Epithelial cell of prostate (primary cell): ENCODE data around the gene PDE6H.

Source experiments
- DNase-seq: peaks from one replicate; pipeline ENCODE4 v3.0.0-alpha.2; 2011; ENCODE audit warnings: low read depth, low spot score
- H3K27ac ChIP-seq: fragments of 450-650 bp; 2 replicates; pipeline ENCODE4 v1.5.1; 2017; ENCODE audit warnings: mild to moderate bottlenecking

Gene PDE6H

DNA sequence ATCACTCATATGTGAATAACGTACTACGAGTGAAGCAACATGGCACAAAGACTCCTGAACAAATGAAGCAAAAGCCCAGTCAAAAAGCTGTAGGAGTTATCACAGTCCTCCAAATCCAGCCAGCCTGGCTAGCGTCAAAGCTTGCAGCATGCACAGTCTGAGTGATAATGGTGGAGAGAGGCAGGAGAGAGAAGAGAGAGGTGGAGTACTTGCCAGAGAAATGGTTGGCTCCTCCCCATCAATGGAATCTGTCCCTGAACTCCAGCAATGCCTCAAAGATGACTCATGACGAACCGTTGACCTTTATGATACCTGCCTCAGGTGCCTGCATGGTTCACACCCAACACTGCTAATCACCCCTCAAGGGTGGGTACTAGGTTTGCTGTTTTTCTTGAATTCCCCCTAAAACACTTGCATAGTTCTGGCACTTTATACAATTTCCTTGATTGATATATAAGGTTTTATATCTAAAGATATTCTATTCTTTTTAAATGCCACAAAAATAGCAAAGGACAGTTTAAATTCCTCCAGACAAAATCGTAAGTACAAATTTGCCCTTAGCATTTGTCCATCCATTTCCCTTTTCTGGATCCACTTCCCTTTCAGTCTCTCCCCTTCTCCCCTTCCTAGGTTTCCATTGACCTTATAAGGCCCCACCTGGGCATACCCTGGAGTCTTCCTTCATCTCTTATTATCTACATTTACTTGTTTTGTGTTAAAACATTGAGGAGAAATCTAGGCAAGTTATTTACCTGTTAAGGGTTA is 21.7 kb upstream of the PDE6H start:
- peak overlapping the region; percentile 75 for H3K27ac ChIP-seq
- DNase-seq = peak; percentile 22

DNA sequence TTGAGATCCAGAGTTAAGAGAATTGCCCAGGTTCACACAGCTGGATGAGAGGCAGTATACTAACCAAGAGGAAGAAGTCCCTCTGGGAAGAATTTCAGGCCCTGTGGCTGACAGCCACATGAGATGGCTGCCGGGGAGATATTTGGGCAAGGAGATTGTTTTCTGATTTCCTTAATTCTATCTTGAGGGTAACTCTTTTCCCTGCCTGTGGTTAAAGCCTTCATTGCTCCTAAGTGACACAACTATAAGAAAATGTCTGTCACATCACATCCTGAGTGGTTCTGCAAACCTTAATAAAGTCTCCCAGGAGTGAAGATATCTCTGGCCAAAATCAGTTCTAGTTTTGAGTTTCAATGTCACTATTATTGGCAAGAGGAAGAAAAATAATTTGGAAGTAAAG is 21.0 kb upstream of the PDE6H start:
- no peak for DNase-seq
- H3K27ac ChIP-seq = peak overlapping the region; percentile 75

DNA sequence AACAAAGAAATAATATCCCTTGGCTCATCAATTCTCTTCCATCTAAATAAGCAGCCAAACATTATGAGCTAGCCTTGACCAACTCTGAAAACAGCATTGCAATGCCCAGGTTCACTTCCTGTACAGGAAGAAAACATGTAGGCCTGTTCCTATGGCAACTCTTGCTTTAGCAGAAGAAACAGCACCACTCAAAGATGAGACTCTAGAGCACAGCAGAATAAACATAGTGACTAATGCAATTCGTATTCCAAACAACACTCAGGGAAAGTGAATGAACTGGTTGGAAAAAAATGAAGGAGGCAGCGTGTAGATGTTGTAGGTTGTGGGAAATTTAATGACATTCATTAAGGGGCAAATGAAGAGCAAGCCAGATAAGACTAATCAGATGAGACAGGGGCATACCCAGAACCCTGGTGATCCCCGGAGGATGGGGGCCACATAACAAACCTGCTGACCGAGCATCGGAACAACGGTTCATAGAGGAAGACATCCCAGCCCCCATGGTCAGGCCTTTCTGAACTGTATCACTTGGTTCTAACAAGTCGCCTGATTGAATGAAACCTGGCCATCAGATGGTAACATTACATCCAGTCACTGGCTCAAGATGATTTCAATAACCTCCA is 20.4 kb upstream of the PDE6H start:
- peak; percentile 78 for DNase-seq
- peak overlapping the region; percentile 75 for H3K27ac ChIP-seq

DNA sequence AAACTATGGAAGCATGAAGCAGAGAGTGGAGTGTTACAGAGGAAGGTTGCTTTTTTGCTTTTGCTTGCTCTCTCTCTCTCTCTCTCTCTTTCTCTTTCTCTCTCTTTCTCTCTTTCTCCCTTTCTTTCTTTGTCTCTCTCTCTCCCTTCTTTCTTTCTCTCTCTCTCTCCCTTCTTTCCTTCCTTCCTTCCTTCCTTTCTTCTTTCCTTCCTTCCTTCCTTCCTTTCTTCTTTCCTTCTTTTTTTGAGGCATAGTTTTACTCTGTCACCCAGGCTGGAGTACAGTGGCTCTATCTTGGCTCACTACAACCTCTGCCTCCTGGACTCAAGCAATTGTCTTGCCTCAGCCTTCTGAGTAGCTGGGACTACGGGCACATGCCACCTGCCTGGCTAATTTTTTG is 19.1 kb upstream of the PDE6H start:
- H3K27ac ChIP-seq = no peak overlapping the region
- no peak for DNase-seq

DNA sequence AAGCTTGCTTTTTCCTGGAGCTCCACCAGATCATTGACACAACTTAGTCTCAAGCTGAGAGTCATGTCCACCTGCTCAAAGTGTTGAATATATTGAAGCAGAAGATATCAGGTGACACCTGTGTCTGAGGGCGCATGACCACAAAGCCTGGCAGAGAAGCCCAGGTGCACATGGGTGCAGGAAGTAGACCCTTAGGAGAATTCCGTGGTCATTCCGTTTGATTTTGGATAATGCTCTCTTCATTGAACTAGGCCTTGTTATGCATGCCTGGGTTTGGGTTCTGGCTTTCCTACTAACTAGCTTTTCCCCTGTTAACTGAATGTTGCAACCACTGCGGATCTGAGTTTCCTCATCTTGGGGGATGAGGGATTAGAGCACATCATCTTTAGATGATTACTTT is 18.6 kb upstream of the PDE6H start:
- DNase-seq = no peak
- no peak overlapping the region for H3K27ac ChIP-seq

DNA sequence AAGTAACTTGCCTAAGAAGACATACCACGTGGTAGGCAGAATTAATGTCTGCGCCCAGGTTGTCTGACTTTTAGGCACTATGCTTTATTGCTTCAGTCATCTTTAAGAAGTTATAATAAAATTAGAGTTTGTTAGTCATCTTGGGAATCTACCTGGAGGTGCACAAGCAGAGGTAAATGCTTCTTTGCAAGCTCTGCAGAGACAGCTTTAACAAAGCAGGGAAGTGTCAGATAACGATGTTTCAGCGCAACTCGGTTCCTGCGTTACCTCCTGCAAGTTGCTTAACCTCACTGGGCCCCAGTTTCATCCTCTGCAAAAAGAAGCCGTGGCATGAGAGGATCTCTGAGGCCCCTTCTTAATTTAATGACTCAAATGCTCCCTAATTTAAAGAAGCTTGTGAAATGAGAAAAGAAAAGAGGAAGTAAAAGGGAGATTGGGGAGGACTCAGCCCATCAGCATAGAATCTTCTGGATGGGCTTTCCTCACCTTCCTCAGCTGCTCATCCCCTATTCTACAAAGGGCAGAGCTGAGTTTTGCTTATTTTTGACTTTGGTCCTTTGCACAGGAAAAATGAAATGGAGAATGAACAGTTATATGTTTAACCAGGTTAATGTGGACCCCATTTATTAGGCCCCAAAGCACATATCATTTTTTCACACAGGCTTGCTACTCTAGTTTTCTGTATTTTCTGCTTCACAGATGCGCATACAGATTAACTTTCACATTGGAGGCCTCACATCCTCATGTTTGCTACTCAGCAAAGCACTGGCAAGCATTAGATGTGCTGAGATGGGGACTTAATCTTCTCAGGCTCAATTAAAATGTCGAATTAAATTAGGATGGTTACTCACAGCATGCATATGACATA is 16.6 kb upstream of the PDE6H start:
- no peak for DNase-seq
- no peak overlapping the region for H3K27ac ChIP-seq

DNA sequence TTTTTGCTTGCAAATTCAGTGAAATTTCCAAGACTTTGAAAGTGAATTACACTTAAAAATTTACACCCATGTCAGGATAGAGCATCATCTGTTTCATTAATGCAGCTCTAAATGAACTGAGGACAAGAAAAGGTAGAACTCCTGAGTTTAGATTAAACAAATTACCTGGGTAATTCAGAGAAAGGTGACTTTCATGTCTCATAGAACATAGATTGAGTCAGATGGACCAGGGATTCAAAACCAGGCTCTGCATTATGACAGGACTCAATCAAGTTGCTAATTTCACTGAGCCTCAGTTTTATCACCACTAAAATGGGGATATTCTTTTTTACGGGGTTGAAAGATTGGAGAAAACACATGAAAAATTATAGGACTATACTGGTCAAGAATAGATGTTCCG is 15.9 kb upstream of the PDE6H start:
- no peak overlapping the region for H3K27ac ChIP-seq
- no peak for DNase-seq

DNA sequence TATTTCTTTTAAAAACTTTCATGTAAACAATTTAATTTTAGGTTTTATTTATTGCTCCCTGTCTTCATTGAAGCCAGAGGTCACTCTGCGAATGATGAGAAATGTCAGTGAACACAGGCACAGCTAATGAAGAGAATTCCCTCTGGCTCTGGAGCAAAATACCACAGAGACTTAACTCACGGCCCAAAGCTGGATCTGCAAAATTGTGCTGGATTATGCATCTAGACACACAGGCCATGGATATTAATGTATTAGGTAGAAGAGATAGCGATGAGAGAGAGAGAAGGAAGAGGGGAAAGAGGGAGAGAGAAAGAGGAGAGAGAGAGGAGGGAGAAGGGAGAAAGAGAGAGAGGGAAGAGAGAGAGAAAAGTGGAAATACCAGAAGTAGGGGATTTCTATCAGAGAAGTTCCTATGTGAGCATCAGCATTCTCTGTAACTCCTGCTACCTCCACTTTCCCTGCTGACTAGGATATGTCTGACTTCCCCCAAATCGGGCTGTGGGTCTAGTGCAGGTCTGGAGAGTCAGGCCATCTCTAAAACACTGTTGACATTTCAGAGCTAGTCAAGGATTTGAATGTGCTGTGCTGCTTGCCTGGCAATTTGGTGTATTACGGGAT is 15.2 kb upstream of the PDE6H start:
- H3K27ac ChIP-seq = no peak overlapping the region
- no peak for DNase-seq

DNA sequence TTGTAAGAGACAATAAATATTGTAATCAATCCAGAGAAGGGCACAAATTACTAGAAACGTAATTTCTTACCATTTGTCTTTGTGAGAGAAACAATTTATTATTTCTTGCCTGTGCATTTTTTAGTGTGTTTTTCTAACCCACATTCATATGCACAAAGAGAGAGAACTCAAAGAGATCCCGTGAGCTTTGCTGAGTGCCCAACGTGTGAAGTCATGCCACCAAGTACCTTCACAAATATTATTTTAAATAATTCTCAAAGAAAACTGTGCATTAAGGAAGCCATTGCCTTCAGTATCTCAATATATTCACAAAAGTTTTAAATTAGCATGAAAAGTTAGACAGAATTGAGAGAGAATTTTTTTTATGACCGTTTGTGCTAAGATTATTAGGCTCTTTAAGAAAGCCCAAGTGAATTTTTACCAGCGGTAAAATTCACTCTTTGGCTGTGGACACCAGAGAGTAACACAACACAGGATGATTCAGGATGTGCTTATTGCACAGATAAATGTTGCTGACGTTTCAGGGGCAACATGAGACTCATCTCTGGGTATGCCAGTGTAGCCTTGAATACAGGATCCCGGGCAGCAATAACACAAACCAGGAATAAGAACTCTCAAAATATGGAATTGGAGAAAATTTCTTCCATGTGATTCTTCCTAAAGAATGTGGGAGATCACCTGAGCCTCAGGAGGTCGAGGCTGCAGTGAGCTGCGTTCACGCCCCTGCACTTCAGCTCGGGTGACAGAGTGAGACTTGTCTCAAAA is 14.3 kb upstream of the PDE6H start:
- no peak for DNase-seq
- H3K27ac ChIP-seq = no peak overlapping the region

DNA sequence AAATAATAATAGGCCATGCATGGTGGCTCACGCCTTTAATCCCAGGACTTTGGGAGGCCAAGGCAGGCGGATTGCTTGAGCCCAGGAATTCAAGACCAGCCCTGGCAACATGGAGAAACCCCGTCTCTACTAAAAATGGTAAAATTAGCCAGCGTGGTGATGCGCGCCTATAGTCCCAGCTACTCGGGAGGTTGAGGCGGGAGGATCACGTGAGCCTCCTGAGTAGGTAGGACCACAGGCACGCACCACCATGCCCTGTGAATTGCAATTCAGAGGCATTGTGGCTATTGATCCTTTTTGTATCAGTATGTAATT is 13.8 kb upstream of the PDE6H start:
- no peak overlapping the region for H3K27ac ChIP-seq
- no peak for DNase-seq

DNA sequence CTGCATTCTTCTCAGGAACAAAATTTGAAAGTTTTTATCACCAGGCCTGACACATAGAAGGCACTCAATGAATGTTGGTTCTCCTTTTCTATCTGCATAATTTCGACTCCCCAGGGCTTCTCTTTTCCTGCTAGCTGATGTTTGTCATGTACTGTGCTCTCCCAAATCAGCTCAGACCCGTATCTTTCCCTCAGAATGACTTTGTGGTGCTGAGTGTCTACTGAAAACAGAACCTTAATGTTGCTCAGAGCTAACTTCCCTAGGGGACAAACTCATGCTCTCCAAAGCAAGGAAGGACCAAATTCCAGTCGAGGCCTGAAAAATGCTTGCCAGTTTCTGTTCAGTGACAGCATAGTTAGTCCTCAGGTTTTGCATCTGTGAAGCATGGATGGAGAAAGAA is 13.4 kb upstream of the PDE6H start:
- no peak overlapping the region for H3K27ac ChIP-seq
- no peak for DNase-seq

DNA sequence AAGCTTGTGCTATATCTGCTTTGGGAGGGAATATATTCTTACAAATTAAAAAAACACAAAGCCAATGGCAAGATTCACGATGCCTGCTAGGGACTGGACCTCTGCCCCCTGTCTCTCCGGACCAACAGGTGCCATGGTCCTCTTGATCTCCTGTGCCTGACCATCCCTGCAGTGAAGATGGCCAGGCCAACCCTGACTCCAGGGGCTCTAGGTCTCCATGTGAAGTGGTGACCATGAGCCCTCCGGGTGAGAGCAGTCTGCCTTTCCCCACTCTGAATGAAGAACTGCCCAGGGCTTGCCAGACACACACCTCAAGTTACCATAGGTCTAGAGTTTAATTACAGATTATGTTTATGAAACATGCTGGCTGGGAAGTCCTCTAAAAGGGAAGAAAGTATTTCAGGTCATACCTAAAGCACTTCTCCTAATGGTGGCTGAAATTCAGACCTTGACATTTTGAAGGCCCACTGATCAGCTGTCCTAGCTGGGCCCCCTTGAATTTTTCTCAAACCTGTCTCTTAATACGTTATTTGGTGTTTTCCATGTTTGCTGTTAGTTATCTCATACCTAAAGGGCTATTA is 12.8 kb upstream of the PDE6H start:
- DNase-seq = no peak
- H3K27ac ChIP-seq = peak overlapping the region; percentile 78

DNA sequence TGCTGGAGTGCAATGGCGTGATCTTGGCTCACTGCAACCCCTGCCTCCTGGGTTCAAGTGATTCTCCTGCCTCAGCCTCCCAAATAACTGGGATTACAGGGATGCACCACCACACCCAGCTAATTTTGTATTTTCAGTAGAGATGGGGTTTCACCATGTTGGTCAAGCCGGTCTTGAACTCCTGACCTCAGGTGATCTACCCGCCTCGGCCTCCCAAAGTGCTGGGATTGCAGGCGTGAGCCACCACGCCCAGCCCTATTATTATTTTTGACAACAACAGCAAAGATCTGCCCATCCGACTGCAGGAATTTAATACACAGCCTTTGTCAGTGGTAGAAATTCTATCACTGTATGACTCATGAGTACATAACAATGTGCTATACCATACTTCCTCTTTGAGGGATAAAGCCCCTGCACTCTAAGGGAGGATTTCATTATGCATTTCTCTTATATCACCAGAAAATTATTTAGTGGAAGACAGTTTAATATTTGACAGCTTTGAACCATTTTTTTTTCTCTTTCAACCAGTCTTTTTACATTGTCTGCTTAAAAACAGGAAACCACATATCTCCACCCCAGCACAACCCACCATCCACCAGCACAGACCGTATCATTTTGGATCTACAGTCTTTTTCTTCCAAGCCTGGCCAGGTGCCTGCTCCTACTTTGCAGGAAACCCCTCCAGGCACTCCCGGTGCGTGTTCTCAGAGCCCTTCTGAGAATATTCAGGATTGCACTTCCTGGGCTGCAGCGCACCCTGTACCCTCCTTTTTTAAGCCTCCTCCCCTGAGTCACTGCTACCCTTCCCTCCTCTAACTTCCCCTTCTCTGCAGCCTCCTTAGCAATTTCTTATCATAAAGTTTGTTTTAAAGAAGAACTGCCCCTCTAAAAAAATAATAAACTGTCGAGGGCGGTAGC is 12.0 kb upstream of the PDE6H start:
- peak overlapping the region; percentile 78 for H3K27ac ChIP-seq
- DNase-seq = no peak

DNA sequence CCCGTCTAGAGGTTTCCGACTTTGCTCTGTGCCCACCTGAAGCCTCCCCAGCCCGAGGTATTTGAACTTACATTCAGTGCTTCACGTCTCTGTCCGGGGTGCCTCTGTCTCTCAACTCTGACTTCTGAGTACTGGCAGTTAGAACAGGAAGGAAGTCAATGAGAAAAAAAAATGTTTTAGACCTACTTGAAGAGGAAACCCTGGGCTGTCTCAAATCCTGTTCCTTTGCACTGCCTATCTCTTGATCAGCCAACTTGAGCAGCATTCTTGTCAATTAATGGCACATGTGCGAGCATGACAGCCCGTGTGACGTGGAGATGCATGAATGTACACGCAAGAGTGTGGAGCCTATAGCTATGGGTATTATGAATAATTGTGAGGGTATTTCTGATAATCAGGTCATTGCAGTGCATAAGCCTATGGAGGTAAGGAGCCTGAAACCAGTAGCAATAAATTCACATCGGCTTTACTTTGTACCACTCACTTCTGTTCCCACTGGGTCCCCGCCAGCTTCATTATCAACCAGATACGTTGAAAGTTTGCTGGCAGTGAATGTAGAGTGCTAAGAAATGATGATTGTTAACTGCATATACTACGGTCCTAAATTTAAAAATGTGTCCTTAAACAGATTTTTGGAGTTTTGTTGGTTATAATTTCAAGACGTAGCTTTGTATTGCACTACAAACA is 11.2 kb upstream of the PDE6H start, which contains the start of gene ARHGDIB:
ARHGDIB (minus strand) TSS at position 136 of the 687 bp plus-strand sequence. CDS start 10,889 bp downstream, outside the sequence.
- peak within 1 kb of the TSS; percentile 78 for H3K27ac ChIP-seq
- DNase-seq = peak; percentile 69

DNA sequence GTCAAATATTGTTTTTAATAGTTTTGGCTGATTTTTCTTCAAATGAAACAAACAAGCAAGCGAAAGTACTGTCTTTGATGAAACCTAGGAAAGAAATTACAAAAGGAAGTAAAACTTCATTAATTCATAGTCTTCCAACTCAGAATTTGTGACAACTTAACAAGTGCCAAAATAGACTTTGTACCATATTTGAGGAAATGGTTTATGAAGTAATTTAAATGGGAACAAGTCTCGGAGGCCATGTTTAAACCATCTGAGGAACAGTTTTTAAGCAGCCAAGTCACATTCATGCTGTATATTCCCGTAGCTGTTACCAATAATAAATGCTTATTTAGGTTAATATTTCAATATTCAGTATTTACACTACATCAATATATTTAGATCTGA is 10.7 kb upstream of the PDE6H start:
- no peak for DNase-seq
- peak overlapping the region; percentile 78 for H3K27ac ChIP-seq

DNA sequence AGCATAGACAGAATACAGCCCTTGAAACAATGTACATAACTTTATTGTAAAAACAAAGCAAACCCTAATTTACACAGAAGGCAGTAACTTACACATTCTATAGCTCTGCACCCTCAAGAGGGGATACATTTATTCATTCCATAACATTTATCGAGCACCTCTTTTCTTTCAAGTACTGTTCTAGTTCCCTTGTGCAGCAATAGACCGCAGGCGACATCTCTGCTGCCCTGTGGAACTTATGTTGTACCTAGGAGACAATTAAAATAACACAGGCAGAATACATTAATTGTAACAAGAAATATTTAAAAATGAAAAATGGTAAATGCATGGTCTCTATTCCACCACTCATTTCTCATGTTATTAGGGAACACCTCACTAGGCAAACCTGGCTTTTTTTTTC is 10.0 kb upstream of the PDE6H start:
- DNase-seq = no peak
- no peak overlapping the region for H3K27ac ChIP-seq

DNA sequence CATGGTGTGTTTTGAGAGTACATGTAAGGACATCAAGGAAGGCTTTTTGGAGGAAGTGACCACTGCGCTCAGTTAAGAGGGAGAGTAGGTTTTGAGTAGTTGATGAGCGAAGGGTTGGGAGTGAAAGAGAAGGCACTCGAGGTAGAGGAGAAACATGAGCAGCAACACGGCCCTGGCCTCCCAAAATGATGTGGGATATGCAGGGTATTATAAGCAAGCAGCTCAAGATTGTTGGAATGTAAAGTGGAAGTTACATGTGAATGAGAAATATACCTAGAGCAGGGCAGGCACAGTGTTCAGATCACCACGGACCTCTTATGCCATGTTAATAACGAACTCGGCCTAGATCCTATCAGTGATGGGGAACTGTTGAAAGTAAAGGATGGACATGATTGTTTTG is 9.3 kb upstream of the PDE6H start:
- DNase-seq = no peak
- H3K27ac ChIP-seq = no peak overlapping the region

DNA sequence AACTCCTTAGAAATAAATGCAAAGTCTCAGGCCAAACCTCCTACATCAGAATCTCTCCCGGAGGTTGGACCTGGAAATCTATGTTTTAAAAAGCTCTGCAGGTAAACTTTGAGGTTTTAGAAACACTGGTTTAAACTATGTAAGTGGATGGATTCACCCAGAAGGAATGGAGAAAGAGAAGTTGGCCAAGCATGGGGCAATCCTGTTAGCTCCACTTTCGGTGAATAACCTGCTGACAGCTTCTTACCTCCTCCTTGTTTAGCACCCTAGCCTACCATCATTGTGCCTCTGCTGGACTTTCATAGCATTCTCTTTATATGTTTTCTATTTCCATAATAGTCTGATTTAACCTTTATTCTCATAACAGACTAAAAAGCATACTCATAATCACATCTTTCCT is 8.4 kb upstream of the PDE6H start:
- no peak overlapping the region for H3K27ac ChIP-seq
- no peak for DNase-seq
